GM18907 (cell line): ENCODE measurements around the gene ATP10A.
A peak's percentile ranks its signal among the peaks of the same experiment; 100 is the strongest.
"Not testable (repeated sequence)": the region's sequence is repeated elsewhere in the genome, so short reads cannot be mapped to it uniquely, and the experiment has no call there.

Source experiments
- ATAC-seq: cut with Tn5 transposase; IDR thresholded peaks from one replicate; pipeline ENCODE4 v1.9.1; 2021; ENCODE audit warnings: mild to moderate bottlenecking, moderate library complexity; ENCODE audit not compliant: unreplicated experiment

Gene ATP10A

GRCh38 chr15:25776071-25776746 lies 86.9 kb downstream of the ATP10A start:
- no peak for ATAC-seq

- peak; percentile 97 for ATAC-seq
Observed at GRCh38 chr15:25775317-25775912, 87.7 kb downstream of the ATP10A start.

- peak; percentile 4 for ATAC-seq
Observed at GRCh38 chr15:25774871-25775270, 88.3 kb downstream of the ATP10A start.

- ATAC-seq: no peak
Observed at GRCh38 chr15:25773248-25773647, 89.9 kb downstream of the ATP10A start.

GRCh38 chr15:25772500-25772899 lies 90.6 kb downstream of the ATP10A start:
- no peak for ATAC-seq

GRCh38 chr15:25771736-25772135 lies 91.4 kb downstream of the ATP10A start:
- not testable (repeated sequence) for ATAC-seq

- ATAC-seq: no peak
Observed at GRCh38 chr15:25771338-25771706, 91.8 kb downstream of the ATP10A start.

GRCh38 chr15:25770618-25771337 lies 92.3 kb downstream of the ATP10A start:
- ATAC-seq: no peak

GRCh38 chr15:25770031-25770430 lies 93.1 kb downstream of the ATP10A start:
- no peak for ATAC-seq

GRCh38 chr15:25768271-25768670 lies 94.9 kb downstream of the ATP10A start:
- ATAC-seq: no peak

- no peak for ATAC-seq
Observed at GRCh38 chr15:25767356-25768151, 95.6 kb downstream of the ATP10A start.

- no peak for ATAC-seq
Observed at GRCh38 chr15:25766417-25766816, 96.7 kb downstream of the ATP10A start.

GRCh38 chr15:25764980-25765735 lies 98.0 kb downstream of the ATP10A start:
- ATAC-seq: no peak

- no peak for ATAC-seq
Observed at GRCh38 chr15:25763954-25764353, 99.2 kb downstream of the ATP10A start.

GRCh38 chr15:25763331-25763751 lies 99.8 kb downstream of the ATP10A start:
- ATAC-seq: no peak

GRCh38 chr15:25761971-25762662 lies 101.0 kb downstream of the ATP10A start:
- ATAC-seq: no peak

GRCh38 chr15:25759421-25759820 lies 103.7 kb downstream of the ATP10A start:
- ATAC-seq: no peak

GRCh38 chr15:25758612-25759011 lies 104.5 kb downstream of the ATP10A start:
- not testable (repeated sequence) for ATAC-seq

- ATAC-seq: no peak
Observed at GRCh38 chr15:25743548-25744275, 119.4 kb downstream of the ATP10A start.
